H1 (cell line): ENCODE data around the gene SLC26A1. TPM values are rescaled to one million over a fixed set of nuclear protein-coding genes. Genes with fewer than 3 reads are reported as not detected.

Experiments
- CTCF ChIA-PET: fragments of 300-600 bp; sonication (Branson Sonifier 250); formaldehyde crosslinking; loops from one replicate; lab custom pipeline; 2021; ENCODE audit not compliant: partially characterized antibody; lab: Charles Lee
- POLR2A ChIA-PET: fragments of 300-600 bp; sonication (Branson Sonifier 250); formaldehyde crosslinking; loops from one replicate; lab custom pipeline; 2021; ENCODE audit warnings: inconsistent platforms; ENCODE audit not compliant: partially characterized antibody; lab: Charles Lee
- DNase-seq, 2 experiments: peaks; one replicate each; pipeline versions ENCODE4 v3.0.0 to v3.0.0-alpha.2; 2010 to 2022; ENCODE audit warnings: low spot score in 2 of 2, low read depth in 1 of 2, mixed read lengths in 1 of 2
- FAIRE-seq: peaks from 2 replicates; lab custom pipeline; 2011; peaks lifted over from hg19 to GRCh38; lab: Jason Lieb, UNC
- H2AFZ ChIP-seq: 2 replicates; pipeline ENCODE4 v1.8.1; 2012; ENCODE audit warnings: low read length, inconsistent platforms
- H2AK5ac ChIP-seq: 2 replicates; pipeline ENCODE4 v1.6.1; 2013; ENCODE audit warnings: low read depth, low read length
- H2BK120ac ChIP-seq: replicated peaks from 2 replicates; pipeline ENCODE3; 2013; ENCODE audit warnings: low read depth, low read length, inconsistent platforms
- H2BK12ac ChIP-seq: 2 replicates; pipeline ENCODE4 v1.6.1; 2013; ENCODE audit warnings: low read depth, low read length
- H2BK15ac ChIP-seq: 2 replicates; pipeline ENCODE4 v1.6.1; 2013; ENCODE audit warnings: low read length
- H2BK20ac ChIP-seq: 2 replicates; pipeline ENCODE4 v1.6.1; 2013; ENCODE audit warnings: low read length
- H2BK5ac ChIP-seq: 2 replicates; pipeline ENCODE4 v1.6.1; 2013; ENCODE audit warnings: low read depth, low read length
- H3K14ac ChIP-seq: 2 replicates; pipeline ENCODE4 v1.6.1; 2013; ENCODE audit warnings: inconsistent platforms; ENCODE audit not compliant: insufficient read length
- H3K18ac ChIP-seq: 2 replicates; pipeline ENCODE4 v1.6.1; 2013; ENCODE audit warnings: low read length; ENCODE audit errors: extremely low read depth
- H3K23ac ChIP-seq: 2 replicates; pipeline ENCODE4 v1.6.1; 2013; ENCODE audit warnings: inconsistent platforms; ENCODE audit not compliant: insufficient read length
- H3K23me2 ChIP-seq: 2 replicates; pipeline ENCODE4 v1.6.1; 2013; ENCODE audit warnings: low read depth, low read length
- H3K27ac ChIP-seq: 2 replicates; pipeline ENCODE4 v1.6.1; 2011; ENCODE audit warnings: low read depth, low read length, inconsistent platforms
- H3K27me3 ChIP-seq, 4 experiments: replicated peaks in 1 of 4; 1 replicate in 1 of 4; 2 replicates in 3 of 4; pipeline versions ENCODE4 v1.6.1 to v1.8.1; 2011 to 2013; ENCODE audit warnings: low read length in 3 of 4, mild to moderate bottlenecking in 3 of 4, inconsistent platforms in 2 of 4, mixed read lengths in 2 of 4, moderate library complexity in 1 of 4; ENCODE audit not compliant: control insufficient read depth in 3 of 4, insufficient read depth in 3 of 4; ENCODE audit errors: extremely low read depth in 1 of 4
- H3K36me3 ChIP-seq, 4 experiments: 2 replicates each; pipeline versions ENCODE4 v1.6.1 to v1.8.1; 2011 to 2013; ENCODE audit warnings: mild to moderate bottlenecking in 4 of 4, low read length in 3 of 4, moderate library complexity in 2 of 4, control low read depth in 1 of 4, inconsistent platforms in 1 of 4; ENCODE audit not compliant: insufficient read depth in 4 of 4, control insufficient read depth in 2 of 4
- H3K4ac ChIP-seq: replicated peaks from 2 replicates; pipeline ENCODE3; 2013; ENCODE audit warnings: low read length, low read depth, mixed read lengths, inconsistent platforms; ENCODE audit not compliant: insufficient read length
- H3K4me1 ChIP-seq, 4 experiments: replicated peaks in 1 of 4; 1 replicate in 1 of 4; 2 replicates in 3 of 4; pipeline versions ENCODE4 v1.6.1 to v1.8.1; 2011 to 2013; ENCODE audit warnings: low read length in 3 of 4, inconsistent platforms in 2 of 4, mixed read lengths in 1 of 4; ENCODE audit not compliant: insufficient read depth in 4 of 4, control insufficient read depth in 3 of 4
- H3K4me2 ChIP-seq, 2 experiments: 2 replicates each; pipeline versions ENCODE4 v1.6.1 to v1.8.1; 2011 to 2013; ENCODE audit warnings: low read depth in 2 of 2, low read length in 2 of 2, control low read depth in 1 of 2, inconsistent platforms in 1 of 2, mild to moderate bottlenecking in 1 of 2; ENCODE audit not compliant: insufficient read depth in 1 of 2
- H3K4me3 ChIP-seq, 4 experiments: fragments of 200-600, 300-600 bp in 1 of 4; sonication (generic), shearing (Covaris generic), sonication (Bioruptor Twin) in 1 of 4; 2 replicates each; pipeline versions ENCODE4 v1.5.1 to v1.8.1; 2011 to 2016; ENCODE audit warnings: low read length in 4 of 4, low read depth in 3 of 4, control low read depth in 2 of 4, inconsistent platforms in 2 of 4, mild to moderate bottlenecking in 2 of 4, mixed read lengths in 1 of 4, moderate library complexity in 1 of 4; ENCODE audit not compliant: insufficient read depth in 2 of 4; ENCODE audit errors: extremely low read depth in 1 of 4
- H3K56ac ChIP-seq: replicated peaks from 2 replicates; pipeline ENCODE3; 2013; ENCODE audit warnings: low read depth, mild to moderate bottlenecking, mixed read lengths, low read length, inconsistent platforms; ENCODE audit not compliant: insufficient read length
- H3K79me1 ChIP-seq: 2 replicates; pipeline ENCODE4 v1.6.1; 2013; ENCODE audit warnings: low read depth, low read length, control low read depth
- H3K79me2 ChIP-seq, 2 experiments: 2 replicates each; pipeline versions ENCODE4 v1.6.1 to v1.8.1; 2012 to 2013; ENCODE audit warnings: low read length in 2 of 2, mild to moderate bottlenecking in 2 of 2, inconsistent platforms in 1 of 2; ENCODE audit not compliant: insufficient read depth in 2 of 2, control insufficient read depth in 1 of 2
- H3K9ac ChIP-seq, 4 experiments: replicated peaks in 1 of 4; 1 replicate in 1 of 4; 2 replicates in 3 of 4; pipeline versions ENCODE4 v1.6.1 to v1.8.1; 2011 to 2013; ENCODE audit warnings: low read depth in 3 of 4, low read length in 3 of 4, control low read depth in 2 of 4, mild to moderate bottlenecking in 2 of 4, moderate library complexity in 2 of 4, inconsistent platforms in 1 of 4; ENCODE audit errors: extremely low read depth in 1 of 4
- H3K9me3 ChIP-seq, 2 experiments: 2 replicates each; pipeline versions ENCODE4 v1.6.1 to v1.8.1; 2012 to 2013; ENCODE audit warnings: mild to moderate bottlenecking in 2 of 2, moderate library complexity in 2 of 2, control low read depth in 1 of 2, inconsistent platforms in 1 of 2, low read depth in 1 of 2, low read length in 1 of 2, mixed read lengths in 1 of 2; ENCODE audit not compliant: insufficient read depth in 2 of 2
- H4K20me1 ChIP-seq, 2 experiments: replicated peaks in 1 of 2; 2 replicates each; pipeline versions ENCODE3 to v1.8.1; 2011 to 2013; ENCODE audit warnings: inconsistent platforms in 2 of 2, low read length in 2 of 2, mild to moderate bottlenecking in 1 of 2; ENCODE audit not compliant: insufficient read depth in 2 of 2, control insufficient read depth in 1 of 2
- H4K5ac ChIP-seq: 2 replicates; pipeline ENCODE4 v1.6.1; 2013; ENCODE audit warnings: low read length, low read depth, mixed read lengths, inconsistent platforms; ENCODE audit not compliant: insufficient read length
- H4K8ac ChIP-seq: 2 replicates; pipeline ENCODE4 v1.8.0; 2013; ENCODE audit warnings: mild to moderate bottlenecking, moderate library complexity, low read length, inconsistent platforms; ENCODE audit not compliant: insufficient read depth; ENCODE audit errors: extremely low read depth
- H4K91ac ChIP-seq: replicated peaks from 2 replicates; pipeline ENCODE3; 2013; ENCODE audit warnings: low read length, mixed read lengths, inconsistent platforms; ENCODE audit not compliant: insufficient read length
- ASH2L ChIP-seq: fragments of 200-600, 300-600 bp; sonication (generic); IDR thresholded peaks from one replicate; pipeline ENCODE4 v1.7.1; 2017; ENCODE audit warnings: low read length
- WGBS, 2 experiments: shearing (Covaris generic) in 1 of 2; methylation state at CpG; one replicate each; pipeline versions ENCODE4 v1.1.6 to v1.1.7; 2013 to 2015; ENCODE audit warnings: low lambda C conversion rate in 2 of 2, mixed read lengths in 2 of 2, inconsistent platforms in 1 of 2, low coverage in 1 of 2, missing lambda C conversion rate in 1 of 2; ENCODE audit not compliant: insufficient replicate concordance in 2 of 2, insufficient coverage in 1 of 2, insufficient read length in 1 of 2; ENCODE audit errors: extremely low coverage in 1 of 2, missing lambda C conversion rate in 1 of 2; 5-methylcytosine and 5-hydroxymethylcytosine counted together
- polyA plus RNA-seq, 7 experiments: library from polyadenylated mRNA; depleted of rRNA in 3 of 7; stranded (reverse) in 5 of 7; unstranded in 2 of 7; fragments of >200 nt in 5 of 7; fragments of 200-250 nt in 2 of 7; gene quantifications; 1 replicate in 5 of 7; 2 replicates in 1 of 7; 4 replicates in 1 of 7; pipeline versions ENCODE4 v1.2.1 to v1.2.3, GENCODE V29; 2011 to 2013; ENCODE audit warnings: missing spikeins in 2 of 7, mixed read lengths in 2 of 7
- total RNA-seq: library from RNA; stranded (reverse); fragmentation: NEBNext Ultra II Directional; extraction: Animal tissue kit (Norgen Biotek cat#: 25700); gene quantifications from 2 replicates; pipeline ENCODE4 v1.2.1, GENCODE V29; 2021

The SLC26A1 gene
- total and polyA plus RNA-seq, 2 of the 8 experiments (the other 6 are each of a cell fraction or from before 2014, with no cell fraction given) = 0.11 TPM; not detected in 1

DNA sequence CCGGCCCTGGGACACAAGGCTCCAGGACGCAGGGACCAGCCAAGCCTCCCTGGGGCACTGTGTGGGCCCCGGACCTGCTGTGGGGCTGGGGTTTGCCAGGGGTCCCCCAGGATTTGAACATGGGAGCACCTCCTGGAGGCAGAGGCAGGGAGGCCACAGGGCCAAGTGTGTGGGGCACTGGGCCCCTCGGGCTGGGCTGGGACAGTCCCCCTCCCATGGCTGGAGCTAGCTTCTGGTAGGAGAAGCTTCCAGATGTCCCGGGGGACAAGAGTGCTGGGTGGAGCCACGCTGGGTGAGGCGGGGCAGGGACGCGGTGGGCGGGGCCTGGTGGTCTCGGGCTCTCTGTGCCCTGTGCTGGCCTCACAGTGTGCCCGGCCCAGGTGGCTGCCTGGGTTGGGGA lies 36.8 kb upstream of the SLC26A1 start:
- WGBS, 2 experiments = 75% methylated on average over 9 of the region's 12 CpGs; no CpG with 5 or more reads in 1 of the 2 experiments
- Histone ChIP-seq H2BK5ac (no peak overlapping the region), H3K4me1 (peaks cover 0 to 12% (median 4%) of the 10 kb centered on the region in 4 experiments; a peak in 4 of 7 replicates), H4K5ac (no peak overlapping the region), H3K14ac (no peak overlapping the region), H4K91ac (peak overlapping the region; percentile 65), H2AFZ (no peak overlapping the region), H2BK15ac (no peak overlapping the region), H2AK5ac (no peak overlapping the region), H2BK120ac (no peak overlapping the region), H3K79me2 (no peaks in the 10 kb centered on the region), H3K4me3 (no peak overlapping the region), H3K9me3 (no peaks in the 10 kb centered on the region), H3K18ac (peak overlapping the region; percentile 48; the same call in 1 of the 2 replicates), H2BK12ac (no peak overlapping the region), H3K36me3 (peaks cover 0 to 9% (median 8%) of the 10 kb centered on the region in 4 experiments; a peak in 5 of 8 replicates), H3K79me1 (no peaks in the 10 kb centered on the region), H3K4ac (no peak overlapping the region), H3K4me2 (no peak overlapping the region), H3K27me3 (0 out of 7 replicates have a peak, but pooled peaks cover 0 to 5% (median 0%) of the 10 kb centered on the region in 4 experiments), H4K8ac (no peak overlapping the region; the same call in none of the 2 replicates), H2BK20ac (no peak overlapping the region), H3K56ac (no peak overlapping the region), H3K9ac (no peak overlapping the region), H3K23me2 (no peaks in the 10 kb centered on the region; the same call in 1 of the 2 replicates), H3K23ac (no peak overlapping the region), H4K20me1 (peaks cover 0 to 11% of the 10 kb centered on the region in 2 experiments), H3K27ac (no peak overlapping the region)
- no peak for TF ChIP-seq ASH2L
- ChIA-PET CTCF (interaction anchor here (1.1 to 1.2 kb wide), 2 partner anchors 21 to 64 kb away, joined by 3 read pairs; no protein-coding TSS in a partner anchor), POLR2A (no interaction called here)
- no peak for FAIRE-seq
- DNase-seq = peak in 1 of 2 experiments; percentile 82
